Measurements from ENCODE around the gene TRIP6.

The TRIP6 gene

DNA sequence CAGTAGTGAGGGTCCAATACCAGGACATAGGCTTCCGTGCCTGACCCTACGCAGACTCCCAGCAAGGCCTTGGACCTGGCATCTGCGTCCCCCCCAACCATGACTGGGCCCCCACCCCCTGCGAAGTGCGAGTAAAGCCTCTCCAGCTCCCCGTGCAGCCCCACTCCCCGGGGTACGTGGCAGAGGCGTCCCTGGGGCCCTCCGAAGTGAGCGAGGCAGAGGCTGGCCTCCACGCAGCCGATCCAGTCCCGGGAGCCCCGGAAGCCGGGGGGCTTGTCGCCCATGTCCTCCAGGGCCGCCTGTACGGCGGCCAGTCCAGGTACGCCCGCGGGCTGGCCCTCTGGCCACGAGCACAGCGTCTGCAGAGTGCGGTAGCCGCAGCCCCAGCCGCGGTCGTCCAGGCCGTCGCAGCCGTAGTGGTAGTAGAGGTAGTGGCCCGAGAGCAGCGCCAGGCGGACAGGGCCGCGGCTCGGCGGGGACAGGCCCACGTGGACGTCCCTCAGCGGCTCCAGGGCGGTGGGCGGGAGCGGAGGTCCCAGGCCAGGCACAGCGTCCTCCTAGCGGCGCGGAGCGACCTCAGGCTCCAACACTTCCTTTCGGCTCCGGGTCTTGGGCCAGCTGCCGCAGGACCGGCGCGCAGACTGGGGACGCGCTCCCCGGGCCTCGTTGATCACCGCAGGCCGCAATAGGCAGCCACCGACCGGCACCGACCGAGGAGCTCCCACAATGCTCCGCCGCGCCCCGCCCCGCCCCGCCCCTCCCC, 22.0 kb downstream of the TRIP6 start, which contains the start of gene UFSP1:
Gene UFSP1 (minus strand): TSS at position 728 of the 763 bp plus-strand sequence. CDS start 444 bp downstream, at position 284.
- DNase-seq (ENCODE audit: low read depth in 3 of 3, low spot score in 1 of 3): no peak

DNA sequence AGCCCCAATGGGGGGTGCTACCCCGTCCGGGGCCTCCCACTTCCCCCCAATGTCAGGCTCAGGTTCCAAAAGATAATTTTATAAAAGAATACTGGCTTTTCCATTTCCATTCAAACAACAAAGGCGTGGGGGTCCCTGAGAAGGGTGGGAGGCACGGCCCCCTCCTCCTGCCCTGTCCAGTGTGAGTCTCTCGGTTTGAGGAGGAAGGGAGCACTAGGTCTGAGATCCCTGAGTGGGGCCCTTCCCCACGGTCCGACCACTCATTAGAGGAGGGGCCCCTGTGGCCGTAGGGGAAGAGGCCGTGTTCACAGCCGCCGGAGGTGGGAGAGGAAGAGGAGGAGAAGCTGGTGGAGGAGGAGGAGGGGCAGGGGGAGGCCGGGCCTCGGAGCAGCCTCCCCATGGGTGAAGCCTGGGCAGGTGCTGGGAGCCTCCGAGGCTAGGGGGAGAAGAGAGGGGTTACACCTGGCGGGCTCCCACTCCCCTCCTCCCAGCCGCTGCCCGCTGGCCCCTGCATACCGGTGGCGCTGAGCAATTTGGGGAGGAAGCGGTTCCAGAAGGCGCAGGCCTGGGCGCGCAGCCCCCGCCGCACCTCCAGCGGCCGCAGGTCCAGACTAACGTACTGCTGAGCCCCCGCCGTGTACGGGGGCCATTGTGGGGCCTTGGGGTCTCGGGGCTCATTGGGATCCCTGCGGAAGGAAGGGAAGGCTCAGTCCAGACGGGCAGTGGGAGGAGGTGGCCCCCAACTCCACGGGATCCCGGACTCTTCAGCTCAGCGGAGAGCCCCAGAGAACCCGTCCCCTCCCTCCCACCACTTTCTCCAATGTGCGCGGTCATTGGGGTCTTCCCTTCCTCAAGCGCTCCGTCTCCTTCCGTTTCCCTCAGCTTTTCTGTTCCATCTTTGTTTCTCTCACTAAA, 23.7 kb downstream of the TRIP6 start:
- DNase-seq (ENCODE audit: low read depth in 3 of 3, low spot score in 1 of 3): no peak

DNA sequence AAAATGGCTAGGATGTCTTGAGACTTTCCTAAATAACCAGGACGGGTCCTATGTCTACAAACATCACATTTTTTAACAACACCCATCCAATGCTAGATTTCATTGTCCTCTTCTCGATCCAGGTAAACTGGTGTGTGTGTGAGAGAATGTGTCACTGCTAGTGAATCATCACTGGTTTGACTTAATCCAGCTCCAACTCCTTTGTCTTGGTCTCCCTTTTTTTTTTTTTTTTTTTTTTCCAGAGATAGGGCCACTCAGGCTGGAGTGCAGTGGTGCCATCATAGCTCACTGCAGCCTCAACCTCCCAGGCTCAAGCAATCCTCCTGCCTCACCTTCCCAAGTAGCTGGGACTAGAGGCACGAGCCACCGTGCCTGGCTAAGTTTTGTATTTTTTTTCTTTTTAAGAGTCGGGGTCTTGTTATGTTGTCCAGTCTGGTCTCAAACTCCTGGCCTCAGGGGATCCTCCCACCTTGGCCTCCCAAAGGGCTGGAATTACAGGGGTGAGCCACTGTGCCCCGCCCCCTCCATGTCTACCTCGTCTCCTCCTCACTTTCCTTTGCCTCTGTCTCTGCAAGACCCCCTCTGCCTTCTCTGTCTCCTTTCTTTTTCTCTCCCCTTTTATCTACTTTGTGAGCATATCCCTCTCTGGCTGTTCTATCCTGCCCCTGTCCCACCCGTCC, 24.5 kb downstream of the TRIP6 start:
- no peak for DNase-seq (ENCODE audit: low read depth in 3 of 3, low spot score in 1 of 3)

DNA sequence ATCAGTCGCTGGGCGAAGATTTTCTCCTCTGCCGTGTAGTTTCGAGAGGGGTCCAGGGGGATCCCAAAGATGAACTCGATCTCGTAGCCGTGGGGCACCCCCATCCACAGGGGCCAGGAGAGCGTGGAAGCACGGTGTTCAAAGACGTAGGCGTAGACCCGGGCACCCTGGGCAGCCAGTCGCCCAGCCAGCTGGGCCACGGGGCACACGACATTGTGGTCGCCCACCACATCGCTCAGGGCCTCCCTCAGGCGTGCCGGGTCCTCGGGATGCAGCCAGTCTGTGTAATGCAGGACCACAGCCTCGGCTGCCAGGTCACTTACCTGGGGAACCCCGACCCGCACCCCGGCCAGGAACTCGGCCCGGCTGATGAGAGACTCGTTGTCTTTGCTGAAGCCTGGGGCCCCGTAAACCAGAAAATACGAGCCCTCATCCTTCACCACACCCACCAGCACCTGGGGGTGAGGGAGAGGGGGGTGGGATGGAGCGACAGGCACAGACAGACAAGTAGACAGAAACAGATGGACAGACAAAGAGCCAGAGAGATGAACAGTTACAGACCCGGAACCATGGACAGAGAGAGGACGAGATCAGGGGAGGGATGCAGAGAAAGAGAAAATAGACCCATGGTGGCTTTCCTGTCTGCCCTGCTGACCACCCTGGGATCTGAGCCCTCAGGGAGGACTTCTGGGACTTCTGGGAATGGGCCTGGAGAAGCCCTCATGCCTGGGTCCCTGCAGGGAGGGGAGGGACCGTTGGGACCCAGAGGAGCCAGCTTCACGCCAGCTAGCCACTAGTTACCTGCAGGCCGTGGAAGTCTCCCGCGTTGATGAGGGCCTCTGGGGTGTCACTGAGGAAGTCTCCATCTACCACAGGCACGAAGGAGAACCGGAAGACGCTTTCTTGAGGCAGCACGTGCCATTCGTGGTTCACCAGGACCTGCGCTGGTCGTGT, 25.5 kb downstream of the TRIP6 start:
- DNase-seq (ENCODE audit: low read depth in 3 of 3, low spot score in 1 of 3): no peak

DNA sequence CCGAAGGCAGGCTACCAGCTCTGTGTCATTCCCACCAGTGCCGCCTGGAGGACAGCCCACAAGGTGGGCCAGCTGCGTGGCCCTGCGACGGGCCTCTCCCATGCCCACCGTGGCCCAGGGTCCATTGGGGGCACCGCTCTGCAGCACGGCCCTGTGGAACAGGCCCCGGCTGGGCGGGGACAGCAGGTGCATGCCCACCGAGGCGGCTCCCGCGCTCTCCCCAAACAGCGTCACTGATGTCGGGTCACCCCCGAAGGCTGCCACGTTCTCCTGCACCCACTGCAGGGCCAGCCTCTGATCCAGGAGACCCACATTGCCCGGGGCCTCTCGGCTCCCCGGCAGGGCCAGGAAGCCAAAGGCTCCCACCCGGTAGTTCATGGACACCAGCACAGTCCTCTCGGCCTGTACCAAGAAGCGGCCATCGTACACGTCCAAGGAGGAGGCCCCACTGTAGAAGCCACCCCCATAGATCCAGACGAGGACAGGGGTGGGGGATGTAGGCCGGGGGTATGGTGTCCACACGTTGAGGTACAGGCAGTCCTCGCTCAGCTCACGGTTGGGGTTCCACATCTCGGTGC, 26.2 kb downstream of the TRIP6 start:
- DNase-seq (ENCODE audit: low read depth in 3 of 3, low spot score in 1 of 3): no peak

DNA sequence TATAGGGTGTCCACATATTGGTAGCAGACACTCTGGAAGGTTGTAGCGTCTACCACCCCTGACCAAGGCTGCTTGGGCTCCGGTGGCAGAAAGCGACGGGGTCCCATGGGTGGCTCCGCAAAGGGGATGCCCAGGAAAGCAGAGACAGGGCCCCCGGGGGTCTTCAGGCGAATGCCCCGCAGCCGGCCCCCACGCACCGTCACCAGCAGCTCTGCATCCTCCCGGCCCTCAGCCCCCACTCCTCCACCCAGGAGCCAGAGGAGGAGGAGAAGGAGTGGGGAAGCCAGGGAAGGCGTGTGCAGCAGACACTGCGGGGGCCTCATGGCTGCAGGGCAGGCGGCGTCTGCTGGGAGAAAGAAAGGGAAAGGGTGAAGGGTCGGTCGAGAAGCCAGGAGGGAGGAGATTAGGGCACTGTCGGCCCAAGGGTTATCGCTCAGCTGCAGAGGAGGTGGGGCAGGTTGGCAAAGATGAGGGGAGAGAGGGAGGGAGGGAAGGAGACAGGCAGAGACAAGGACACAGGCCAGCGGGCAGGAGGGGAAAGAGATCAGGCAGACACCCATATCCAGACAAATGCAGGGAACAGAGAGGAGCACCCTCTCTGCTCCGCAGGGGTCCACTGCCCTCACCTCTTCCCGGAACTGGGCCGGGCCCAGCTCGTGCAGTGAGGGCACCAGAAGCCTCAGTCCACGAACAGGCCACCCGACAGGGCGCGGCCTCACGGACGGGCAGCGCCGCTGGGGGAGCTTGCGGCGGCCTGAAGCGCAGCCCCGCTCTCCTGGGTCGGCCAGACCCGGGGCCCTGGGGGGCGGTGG, 26.9 kb downstream of the TRIP6 start:
- DNase-seq (ENCODE audit: low read depth in 3 of 3, low spot score in 1 of 3): no peak

DNA sequence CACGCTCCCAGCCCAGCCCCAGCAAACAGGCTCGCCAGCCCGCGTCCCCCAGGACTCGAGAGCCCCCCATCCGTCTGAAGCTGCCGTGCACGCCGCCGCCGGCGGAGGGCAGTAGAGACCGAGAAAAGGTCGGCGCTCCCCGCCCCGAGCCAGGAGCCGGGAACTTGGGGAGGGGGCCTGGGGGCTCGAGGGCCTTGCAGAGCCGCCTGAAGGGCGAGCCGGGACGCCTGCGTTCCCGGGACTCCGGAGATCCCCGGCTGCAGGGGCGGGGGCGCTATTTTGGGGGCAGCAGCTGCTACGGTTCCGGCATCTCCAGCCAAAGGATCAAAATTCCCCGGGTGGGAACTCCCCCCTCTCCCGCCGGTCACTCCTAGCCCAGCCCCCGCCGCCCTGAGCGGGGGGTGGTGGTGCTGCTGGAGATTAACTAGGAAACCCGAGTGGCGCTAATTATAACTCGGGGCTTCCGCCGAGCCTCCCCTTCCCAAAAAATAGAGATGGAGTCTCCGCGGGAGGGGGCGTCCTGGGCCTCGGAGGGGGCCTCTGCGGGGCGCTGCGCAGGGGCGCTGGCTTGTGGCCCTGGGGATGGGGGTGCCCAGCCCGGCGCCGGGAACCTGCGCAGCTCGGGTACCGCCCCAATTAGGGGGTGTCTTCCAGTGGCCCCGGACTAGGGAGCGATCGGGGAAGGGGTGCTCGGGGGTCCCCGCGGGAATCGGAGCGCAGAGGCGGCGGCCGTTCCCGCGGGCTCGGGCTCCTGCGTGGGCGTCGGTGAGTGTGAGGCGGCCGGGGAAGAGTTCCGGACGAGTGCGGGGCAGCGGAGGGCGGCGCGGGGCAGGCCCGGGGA, 27.9 kb downstream of the TRIP6 start:
- peak in 1 of 3 donors; percentile 57 for DNase-seq (ENCODE audit: low read depth in 3 of 3, low spot score in 1 of 3)

DNA sequence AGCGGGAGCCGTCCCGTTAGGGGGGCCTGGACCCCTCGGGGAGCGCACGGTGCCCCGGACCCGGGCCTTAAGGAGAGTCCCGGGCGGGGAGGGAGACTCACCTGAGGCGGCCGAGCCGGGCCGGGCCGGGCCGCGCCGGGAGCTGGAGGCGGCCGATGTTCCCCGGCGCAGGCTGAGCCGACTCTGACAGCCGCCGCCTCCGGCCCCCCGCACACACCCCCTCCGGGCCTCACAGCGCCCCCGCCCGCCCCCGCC, 28.4 kb downstream of the TRIP6 start, which contains the start of gene ACHE:
Gene ACHE (minus strand): TSS at position 188 of the 255 bp plus-strand sequence. CDS start 1,656 bp downstream, outside the sequence.
- DNase-seq (ENCODE audit: low read depth in 3 of 3, low spot score in 1 of 3): no peak

DNA sequence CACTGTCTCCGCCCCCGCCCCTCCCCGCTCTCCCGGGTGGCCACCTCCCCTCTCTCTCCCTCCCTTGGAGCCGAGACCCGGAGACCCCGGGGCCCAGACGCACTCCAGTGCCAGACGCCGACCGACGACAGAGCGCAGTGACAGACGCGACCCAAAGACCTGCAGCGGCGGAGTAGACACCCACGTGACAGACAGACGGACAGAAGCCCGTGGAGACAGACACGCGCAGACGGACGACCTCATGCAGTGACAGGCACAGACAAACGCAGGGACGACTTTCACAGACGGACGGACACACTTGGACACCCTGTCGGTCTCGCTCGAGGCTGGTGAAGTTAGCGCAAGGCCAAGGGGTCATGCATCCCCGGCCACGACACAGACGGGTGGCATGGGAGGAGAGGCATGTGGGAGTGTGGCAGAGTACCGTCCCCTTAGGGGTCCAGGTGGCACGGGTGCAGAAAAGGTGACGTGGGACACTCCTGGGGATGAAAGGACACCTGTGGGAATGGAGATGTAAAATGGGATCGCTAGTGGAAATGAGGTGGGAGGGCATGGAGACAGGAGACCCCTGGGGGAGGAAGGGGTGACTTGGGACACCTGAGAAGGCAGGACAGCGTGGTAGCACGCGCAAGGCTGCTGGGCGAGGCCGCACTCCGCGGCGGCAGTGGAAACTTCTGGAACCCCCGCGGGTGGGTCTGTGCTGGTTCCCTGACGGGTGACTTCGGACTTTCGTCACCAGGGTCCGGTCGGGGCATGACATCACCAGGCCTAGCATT, 29.0 kb downstream of the TRIP6 start:
- DNase-seq (ENCODE audit: low read depth in 3 of 3, low spot score in 1 of 3): no peak

DNA sequence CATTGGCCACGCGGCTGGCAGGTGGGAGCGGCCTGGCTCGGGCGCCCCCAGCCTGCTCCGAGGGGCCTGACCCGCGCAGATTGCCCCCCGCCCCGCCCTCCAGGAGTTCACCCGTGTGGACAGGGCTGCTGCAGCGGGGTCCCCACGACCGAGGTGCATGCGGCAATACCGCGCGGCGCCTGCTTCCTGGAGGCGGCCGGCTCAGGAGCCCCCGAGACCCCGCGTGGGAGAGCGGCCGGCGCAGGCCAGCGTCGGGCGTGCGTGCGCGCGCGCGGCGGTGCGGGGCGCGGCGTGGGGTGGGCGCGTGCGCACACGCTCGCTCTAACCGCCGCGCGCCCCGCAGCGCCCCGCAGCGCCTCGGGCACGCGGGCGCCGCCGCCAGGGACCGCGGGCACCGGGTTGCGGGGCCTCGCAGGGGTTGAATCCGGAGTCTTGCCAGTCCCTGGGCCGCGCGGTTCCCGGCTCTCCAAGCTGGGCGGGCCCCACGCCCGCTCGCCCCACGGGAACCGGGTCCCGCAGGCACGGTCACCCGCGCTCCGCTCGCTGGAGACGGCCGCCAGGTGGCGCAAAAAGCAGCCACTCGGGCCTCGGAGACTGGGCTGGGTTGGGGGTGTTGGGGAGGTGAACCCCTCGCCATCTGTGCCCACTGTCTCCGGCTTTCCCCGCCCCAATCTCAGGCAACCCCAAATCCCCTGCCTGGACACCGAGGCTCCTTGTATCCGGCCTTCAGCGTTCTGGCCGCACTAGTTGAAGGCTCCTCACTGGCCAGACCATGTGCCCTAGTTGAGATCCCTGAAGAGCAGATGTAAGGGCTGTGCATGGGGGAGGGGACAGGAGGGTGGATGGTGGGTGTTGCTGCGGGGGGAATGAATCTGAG, 29.8 kb downstream of the TRIP6 start:
- DNase-seq (ENCODE audit: low read depth in 3 of 3, low spot score in 1 of 3): peak in 1 of 3 donors; percentile 66

DNA sequence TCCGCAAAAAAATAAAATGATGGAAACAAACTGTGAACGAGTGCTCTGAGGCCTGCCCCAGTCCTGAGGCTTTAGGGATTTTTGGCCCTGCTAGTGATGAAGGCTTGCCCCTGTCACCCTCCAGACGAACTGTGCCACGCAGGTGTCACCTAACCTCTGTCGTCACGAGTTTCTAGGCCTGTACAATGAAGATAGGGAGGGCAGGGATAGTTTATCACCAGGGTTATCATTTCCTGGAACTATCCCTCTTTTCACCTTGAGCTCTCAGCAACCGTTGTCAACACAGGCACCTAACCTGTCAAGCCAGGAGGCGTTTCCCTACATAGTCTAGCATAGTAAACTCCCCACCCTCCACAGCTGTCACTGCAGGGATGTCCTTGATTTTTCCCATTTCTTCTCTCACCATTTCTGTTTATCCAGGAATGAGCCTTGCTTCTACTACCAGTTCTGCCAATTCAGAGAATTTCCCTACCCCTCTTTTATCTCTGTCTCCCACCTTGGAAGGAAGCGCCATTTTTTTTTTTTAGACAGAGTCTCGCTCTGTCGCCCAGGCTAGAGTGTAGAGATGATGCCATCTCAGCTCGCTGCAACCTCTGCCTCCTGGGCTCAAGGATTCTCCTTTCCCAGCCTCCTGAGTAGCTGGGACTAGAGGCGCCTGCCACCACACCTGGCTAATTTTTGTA, 30.7 kb downstream of the TRIP6 start:
- DNase-seq (ENCODE audit: low read depth in 3 of 3, low spot score in 1 of 3): no peak

DNA sequence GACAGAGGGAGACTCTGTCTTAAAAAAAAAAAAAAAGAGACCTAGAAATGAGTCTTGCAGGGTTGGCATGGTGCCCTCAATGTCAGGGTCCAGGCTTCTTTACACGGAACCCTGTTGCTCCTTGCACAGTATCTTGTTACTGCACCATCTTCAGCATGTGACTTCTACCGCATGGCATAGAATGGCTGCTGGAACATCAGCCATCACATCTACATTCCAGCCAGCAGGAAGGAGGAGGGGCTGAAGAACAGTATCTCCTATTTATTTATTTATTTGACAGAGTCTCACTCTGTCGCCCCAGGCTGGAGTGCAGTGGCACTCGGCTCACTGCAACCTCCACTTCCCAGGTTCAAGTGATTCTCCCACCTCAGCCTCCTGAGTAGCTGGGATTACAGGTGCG, 32.2 kb downstream of the TRIP6 start:
- no peak for DNase-seq (ENCODE audit: low read depth in 3 of 3, low spot score in 1 of 3)

DNA sequence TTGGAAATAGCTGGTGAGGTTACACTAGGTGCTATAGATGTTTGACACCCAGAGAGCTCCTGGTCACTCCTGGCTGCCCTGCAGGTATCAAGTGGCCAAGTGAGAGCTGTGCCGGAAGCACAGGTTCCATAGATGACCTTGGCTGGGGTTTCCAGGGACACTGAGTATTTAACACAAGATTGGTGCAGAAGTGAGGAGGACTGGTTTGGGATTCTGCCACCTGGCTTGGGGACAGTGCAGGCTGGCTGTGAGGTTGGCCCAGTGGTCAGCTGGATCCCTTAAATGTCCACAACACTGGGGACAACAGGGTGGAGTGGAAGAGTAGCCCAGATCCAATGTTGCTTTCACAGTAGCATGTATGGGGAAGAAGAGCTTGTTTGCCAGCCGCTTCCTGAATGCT, 33.8 kb downstream of the TRIP6 start:
- no peak for DNase-seq (ENCODE audit: low read depth in 3 of 3, low spot score in 1 of 3)

DNA sequence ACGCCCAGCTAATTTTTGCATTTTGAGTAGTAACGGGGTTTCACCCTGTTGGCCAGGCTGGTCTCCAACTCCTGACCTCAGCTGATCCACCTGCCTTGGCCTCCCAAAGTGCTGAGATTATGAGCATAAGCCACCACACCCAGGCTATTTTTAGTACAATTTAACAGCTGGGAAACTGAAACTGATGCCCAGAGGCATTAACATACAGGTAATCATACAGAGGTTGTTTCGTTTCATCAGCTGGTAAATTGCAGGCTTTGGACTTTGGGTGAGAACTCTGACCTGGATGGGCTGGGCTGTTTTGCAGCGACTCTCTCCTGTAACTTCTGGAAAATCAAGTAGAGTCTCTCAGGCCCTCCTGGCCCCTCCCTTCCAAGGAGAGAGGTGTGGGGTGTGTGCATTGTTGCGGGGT, 34.7 kb downstream of the TRIP6 start:
- DNase-seq (ENCODE audit: low read depth in 3 of 3, low spot score in 1 of 3): no peak

DNA sequence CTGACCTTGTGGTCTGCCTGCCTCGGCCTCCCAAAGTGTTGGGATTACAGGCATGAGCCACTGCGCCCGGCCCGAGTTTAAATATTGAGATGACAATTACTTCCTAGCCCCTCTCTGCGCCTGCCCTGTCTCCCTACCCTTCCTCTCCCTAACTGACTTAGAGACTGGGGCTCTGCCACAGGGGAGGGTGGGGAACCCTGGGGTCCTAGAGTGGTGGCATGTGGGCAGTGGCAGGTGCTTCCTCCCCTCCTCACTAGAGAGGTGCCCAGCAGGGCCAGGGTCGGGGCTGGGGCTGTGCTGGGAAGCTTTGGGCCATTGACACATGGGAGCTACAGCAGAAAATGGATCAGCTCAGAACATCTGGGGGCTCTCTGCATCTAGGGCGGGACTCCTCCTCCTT, 35.5 kb downstream of the TRIP6 start:
- DNase-seq (ENCODE audit: low read depth in 3 of 3, low spot score in 1 of 3): no peak

DNA sequence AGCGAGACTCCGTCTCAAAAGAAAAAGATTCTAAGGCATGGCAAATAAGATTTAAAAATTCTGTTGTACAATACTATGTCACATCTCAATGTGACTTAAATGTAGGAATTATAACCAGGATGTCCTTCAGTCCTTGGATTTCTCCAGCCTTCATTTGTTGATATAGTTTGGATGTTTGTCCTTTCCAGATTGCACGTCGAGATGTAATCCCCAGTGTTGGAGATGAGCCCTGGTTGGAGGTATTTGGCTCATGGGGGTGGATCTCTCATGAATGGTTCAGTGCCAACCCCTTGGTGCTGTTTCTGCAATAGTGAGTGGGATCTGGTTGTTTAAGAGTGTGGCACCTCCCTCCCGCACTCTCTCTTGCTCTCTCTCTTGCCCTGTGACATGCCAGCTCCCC, 41.3 kb downstream of the TRIP6 start:
- no peak for DNase-seq (ENCODE audit: low read depth in 3 of 3, low spot score in 1 of 3)

All from stimulated activated CD4-positive, alpha-beta T cell treated with anti-CD3 and anti-CD28 coated beads, TNF-alpha, amount 100 ng/mL, for 1 hour (primary cell).